HEK293T (cell line): ENCODE results near the gene LSM6.

ENCODE experiments used
- ELF4 ChIP-seq: fragments of 450-650 bp; IDR thresholded peaks from 2 replicates; pipeline ENCODE4 v1.6.1; 2017; ENCODE audit warnings: antibody characterized with exemption
- NFRKB ChIP-seq: fragments of 450-650 bp; IDR thresholded peaks from 2 replicates; pipeline ENCODE4 v1.6.1; 2016; ENCODE audit warnings: mild to moderate bottlenecking, moderate library complexity
- SP1 ChIP-seq: fragments of 450-650 bp; IDR thresholded peaks from 2 replicates; pipeline ENCODE4 v1.6.1; 2017

- TF ChIP-seq NFRKB = no peak
- no peak for TF ChIP-seq ELF4
- TF ChIP-seq SP1 = no peak
Observed at GRCh38 chr4:146158036-146158745, 17.3 kb upstream of the LSM6 start.
